HG02763 (cell line): ENCODE data around the gene MTTP.
A peak's percentile ranks its signal among the peaks of the same experiment; 100 is the strongest.
"Not testable (repeated sequence)": the region's sequence is repeated elsewhere in the genome, so short reads cannot be mapped to it uniquely, and the experiment has no call there.

Experiments used
- ATAC-seq: cut with Tn5 transposase; IDR thresholded peaks from one replicate; pipeline ENCODE4 v1.9.1; 2021; ENCODE audit warnings: mild to moderate bottlenecking, moderate library complexity; ENCODE audit not compliant: unreplicated experiment

Gene MTTP

GRCh38 chr4:99574530-99575324 is at the start of gene MTTP:
Gene MTTP, plus strand, starts transcription at chr4:99574824. Its CDS starts 86 bp downstream, at chr4:99574910.
- ATAC-seq = peak; percentile 82

GRCh38 chr4:99529228-99529627 is 45.4 kb upstream of the MTTP start:
- ATAC-seq = no peak

- ATAC-seq = no peak
These were observed 44.7 kb upstream of the MTTP start for GRCh38 chr4:99529956-99530355.

- not testable (repeated sequence) for ATAC-seq
These were observed 39.9 kb upstream of the MTTP start for GRCh38 chr4:99534699-99535098.

GRCh38 chr4:99536271-99536670 is 38.4 kb upstream of the MTTP start:
- no peak for ATAC-seq

GRCh38 chr4:99536848-99537247 is 37.8 kb upstream of the MTTP start:
- no peak for ATAC-seq

DNA sequence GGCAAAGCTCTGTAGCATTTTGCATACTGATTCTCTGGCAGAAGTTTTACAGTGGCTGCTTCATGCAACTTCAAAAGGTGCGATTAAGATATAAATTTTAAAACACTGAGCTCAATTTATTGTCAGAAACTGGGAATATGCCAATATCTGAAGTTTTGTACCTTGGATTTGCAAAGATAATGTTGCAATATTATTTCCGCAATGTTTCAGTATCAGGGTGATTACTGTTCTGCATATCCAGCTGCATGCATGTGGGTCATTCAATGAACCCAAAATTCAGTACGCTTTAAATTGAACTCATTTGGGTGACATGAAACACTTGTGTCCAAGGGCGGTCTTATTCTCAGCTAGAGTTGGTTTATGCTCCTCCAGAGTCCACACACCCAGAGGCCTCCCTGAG is 37.0 kb upstream of the MTTP start:
- ATAC-seq = no peak

DNA sequence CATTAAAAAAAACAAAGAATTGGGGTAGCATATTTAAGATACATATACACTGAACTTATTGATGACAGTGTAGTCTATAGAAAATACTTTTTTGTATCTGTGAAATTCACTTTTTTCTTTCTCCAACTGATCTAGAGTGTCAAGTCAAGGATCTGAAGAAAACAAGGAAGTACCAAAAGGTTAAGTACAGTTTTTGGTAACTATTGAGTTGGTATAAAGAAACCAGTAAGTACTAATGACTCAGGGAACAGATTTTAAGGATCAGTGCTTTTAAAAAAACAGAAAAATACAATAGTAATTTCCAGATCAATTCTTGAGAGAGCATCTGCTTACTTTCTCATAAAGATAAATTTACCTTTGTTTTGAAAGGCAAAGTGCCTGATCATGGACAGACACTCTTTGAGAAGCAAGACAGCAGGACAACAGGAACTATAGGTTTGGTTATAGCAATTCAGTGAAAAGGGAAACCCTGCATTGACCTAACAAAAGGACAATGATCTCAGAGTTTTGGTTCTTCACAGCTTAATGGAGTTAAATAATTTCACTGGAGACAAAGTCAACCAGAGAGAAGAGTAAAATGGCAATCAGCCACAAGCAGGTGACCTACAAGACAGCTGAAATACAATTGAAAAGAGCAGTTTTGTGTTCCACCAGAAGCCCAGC is 34.2 kb upstream of the MTTP start:
- no peak for ATAC-seq

DNA sequence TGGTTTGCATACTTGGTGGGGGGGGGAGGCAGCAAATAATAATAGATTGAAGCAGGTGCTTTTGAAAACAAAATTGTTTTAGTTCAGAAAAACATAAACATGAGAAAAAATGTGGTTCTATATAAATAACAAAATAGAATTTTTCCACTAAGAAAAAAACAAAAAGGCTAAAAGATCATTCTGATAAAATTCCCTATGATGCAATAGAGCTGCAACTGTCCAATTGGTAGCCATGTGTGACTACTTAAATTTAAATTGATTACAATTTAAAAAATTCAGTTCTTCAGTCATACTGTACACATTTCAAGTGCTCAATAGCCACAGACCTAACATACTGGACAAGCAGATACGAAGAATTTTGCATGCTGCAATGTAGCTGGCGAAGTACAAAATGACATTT is 21.8 kb upstream of the MTTP start:
- no peak for ATAC-seq

- ATAC-seq = peak; percentile 95
These were observed 11.1 kb upstream of the MTTP start, which contains the start of gene TRMT10A for GRCh38 chr4:99563310-99564186. Gene TRMT10A, minus strand, starts transcription at chr4:99564039. Its CDS starts 4,701 bp downstream, at chr4:99559338.

DNA sequence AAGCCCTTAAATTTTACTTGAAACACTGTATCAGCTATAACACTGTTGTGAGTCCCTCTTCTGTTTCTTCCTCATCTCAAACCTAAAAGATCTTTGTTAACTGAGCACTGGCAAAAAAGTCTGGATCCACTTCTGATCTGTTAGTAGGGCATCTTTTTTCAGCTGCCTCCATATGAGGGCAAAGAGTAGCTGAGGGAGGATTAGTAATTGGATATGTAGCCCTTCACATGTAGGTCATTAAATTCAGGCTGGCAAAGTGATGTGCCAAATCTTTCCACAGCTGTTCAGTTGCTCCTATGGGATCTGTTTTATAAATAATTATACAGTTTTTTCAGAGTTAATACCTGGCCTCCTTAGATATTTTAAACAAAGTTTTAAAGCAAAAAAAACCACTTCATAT is 9.7 kb upstream of the MTTP start:
- no peak for ATAC-seq

- ATAC-seq = no peak
These were observed 2.7 kb upstream of the MTTP start for GRCh38 chr4:99571883-99572282.

DNA sequence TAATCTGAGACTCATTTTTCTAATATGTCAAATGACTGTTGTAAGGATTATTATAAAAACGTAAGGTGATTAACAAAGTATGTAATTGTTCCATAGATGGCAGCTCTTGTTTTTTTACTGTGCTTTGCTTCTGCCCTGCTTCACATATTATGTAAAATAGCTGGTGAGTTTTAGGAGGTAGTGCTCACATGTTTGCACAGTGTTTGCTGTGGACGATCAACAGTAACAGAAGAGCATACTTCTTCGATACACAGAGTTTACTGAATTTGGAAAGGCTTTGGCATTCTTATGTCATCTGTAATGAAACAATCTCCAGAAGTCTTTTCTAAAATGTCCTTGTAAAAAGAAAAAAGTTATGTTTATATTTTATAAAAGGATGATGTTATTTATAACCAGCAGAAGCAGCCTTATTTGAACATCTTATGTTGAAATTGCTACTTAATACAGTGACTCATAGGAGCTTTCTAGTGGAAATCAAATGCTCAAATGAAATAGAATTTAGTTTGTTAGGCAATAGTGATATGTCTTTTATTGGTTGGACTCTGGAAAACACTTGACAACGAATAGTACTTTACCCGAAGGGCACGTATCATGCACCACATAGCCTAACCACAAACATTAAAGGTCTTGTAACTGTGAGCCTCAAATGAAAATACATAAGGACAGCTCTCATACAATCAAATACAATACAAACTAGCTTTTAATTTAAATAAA is 1.9 kb upstream of the MTTP start:
- no peak for ATAC-seq

- ATAC-seq = no peak
These were observed 772 bp upstream of the MTTP start for GRCh38 chr4:99573735-99574368.

- no peak for ATAC-seq
These were observed 4.1 kb downstream of the MTTP start for GRCh38 chr4:99578714-99579113.

- no peak for ATAC-seq
These were observed 10.9 kb downstream of the MTTP start for GRCh38 chr4:99585516-99585915.

GRCh38 chr4:99586322-99586721 is 11.7 kb downstream of the MTTP start:
- no peak for ATAC-seq

DNA sequence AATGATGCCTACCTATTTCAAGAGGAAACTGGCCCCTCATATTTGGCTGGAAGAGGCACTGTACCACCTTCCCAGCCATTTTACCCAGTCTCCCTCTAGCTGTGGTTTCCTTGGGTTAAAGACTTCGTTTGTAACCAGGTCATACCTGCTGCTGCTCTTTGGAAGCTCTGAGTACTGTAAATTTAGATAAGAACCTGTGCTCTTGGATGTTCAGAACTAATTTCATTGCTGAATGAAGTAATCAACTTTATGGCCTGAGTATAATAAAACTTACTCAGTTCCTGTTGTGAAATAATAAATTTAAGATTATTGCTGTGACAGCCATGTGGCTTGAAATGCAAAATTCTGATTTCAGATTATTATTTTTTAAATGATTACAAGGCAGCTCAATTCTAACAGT is 12.2 kb downstream of the MTTP start:
- ATAC-seq = no peak

GRCh38 chr4:99587309-99587708 is 12.7 kb downstream of the MTTP start:
- no peak for ATAC-seq

DNA sequence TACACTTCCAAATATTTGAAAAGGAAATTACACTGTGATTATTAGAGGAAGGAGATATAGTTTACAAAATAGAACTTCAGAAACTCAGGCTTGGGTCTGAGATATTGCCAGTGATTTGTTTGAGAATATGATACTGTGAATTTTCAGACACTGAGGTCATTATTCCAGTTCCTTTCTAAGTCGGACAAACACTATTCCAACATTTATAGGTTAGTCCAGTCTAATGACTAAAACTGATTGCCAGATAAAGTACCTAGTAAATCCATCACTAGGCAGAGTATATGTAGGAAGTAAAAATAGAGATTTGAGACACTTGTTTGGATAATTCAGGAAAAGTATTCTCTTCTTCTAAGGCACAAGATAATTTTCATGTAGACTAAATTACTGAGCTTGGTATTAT is 13.2 kb downstream of the MTTP start:
- ATAC-seq = no peak
